Subcutaneous abdominal adipose tissue (tissue), 5 donors: ENCODE measurements around the gene ITGA2.

ENCODE experiments used
- H3K27ac ChIP-seq: one replicate; pipeline ENCODE4 v1.7.0; 2013; ENCODE audit warnings: low read depth, mild to moderate bottlenecking, inconsistent platforms, low read length, moderate library complexity
- H3K27me3 ChIP-seq, 5 donors: one replicate each; pipeline ENCODE4 v1.7.0; 2013; ENCODE audit warnings: low read length in 5 of 5, inconsistent platforms in 1 of 5; ENCODE audit not compliant: control insufficient read depth in 5 of 5, insufficient read depth in 4 of 5
- H3K36me3 ChIP-seq, 5 donors: one replicate each; pipeline ENCODE4 v1.7.0; 2013; ENCODE audit warnings: low read length in 5 of 5; ENCODE audit not compliant: control insufficient read depth in 5 of 5, insufficient read depth in 5 of 5
- H3K4me1 ChIP-seq, 5 donors: one replicate each; pipeline ENCODE4 v1.7.0; 2013; ENCODE audit warnings: low read length in 5 of 5, mild to moderate bottlenecking in 3 of 5, moderate library complexity in 1 of 5; ENCODE audit not compliant: control insufficient read depth in 5 of 5, insufficient read depth in 5 of 5
- H3K4me3 ChIP-seq, 5 donors: one replicate each; pipeline ENCODE4 v1.7.0; 2013; ENCODE audit warnings: low read length in 5 of 5, low read depth in 1 of 5
- H3K9ac ChIP-seq, 5 donors: one replicate each; pipeline ENCODE4 v1.7.0; 2013; ENCODE audit warnings: low read length in 5 of 5, mild to moderate bottlenecking in 4 of 5, moderate library complexity in 3 of 5
- H3K9me3 ChIP-seq, 5 donors: one replicate each; pipeline ENCODE4 v1.7.0; 2013; ENCODE audit warnings: low read length in 5 of 5; ENCODE audit not compliant: control insufficient read depth in 5 of 5
- donor health status: healthy.
- donor health status: healthy.
- donor health status: healthy.
- donor health status: healthy.
- donor health status: healthy.

Gene ITGA2

DNA sequence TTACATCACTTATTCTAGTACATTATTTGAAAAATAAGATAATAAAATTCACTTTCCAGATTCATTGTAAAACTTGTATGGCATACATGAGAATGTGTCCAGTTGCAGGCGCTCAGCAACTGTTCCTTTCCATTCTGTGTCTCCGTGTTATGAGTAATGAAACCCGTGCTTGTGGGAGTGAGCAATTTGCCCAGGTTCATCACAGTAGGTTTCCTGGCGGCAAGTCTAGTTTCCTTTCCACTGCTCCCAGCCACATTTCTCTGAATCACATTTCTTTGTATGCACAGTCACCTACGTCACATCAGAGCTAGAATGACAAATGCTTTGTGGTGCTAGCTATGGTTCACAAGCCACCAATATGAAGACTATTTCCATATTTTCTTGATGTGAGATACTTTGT, 80.5 kb downstream of the ITGA2 start:
- Histone ChIP-seq H3K9me3 (no peaks in the 10 kb centered on the region), H3K27ac (no peak overlapping the region), H3K9ac (no peak overlapping the region), H3K4me1 (no peaks in the 10 kb centered on the region), H3K36me3 (peaks cover 0 to 3% (median 0%) of the 10 kb centered on the region in 5 donors), H3K4me3 (no peak overlapping the region), H3K27me3 (peaks cover 0 to 5% (median 0%) of the 10 kb centered on the region in 5 donors)

- no peaks in the 10 kb centered on the region for H3K4me1 ChIP-seq
- H3K9me3 ChIP-seq: no peaks in the 10 kb centered on the region
- H3K27me3 ChIP-seq: peaks cover 0 to 5% (median 0%) of the 10 kb centered on the region in 5 donors
- H3K36me3 ChIP-seq: peaks cover 0 to 8% (median 0%) of the 10 kb centered on the region in 5 donors
- no peak overlapping the region for H3K9ac ChIP-seq
- no peak overlapping the region for H3K4me3 ChIP-seq
- no peak overlapping the region for H3K27ac ChIP-seq
Observed at GRCh38 chr5:53071298-53071697, 82.1 kb downstream of the ITGA2 start.

GRCh38 chr5:53071738-53072137, 82.6 kb downstream of the ITGA2 start:
- Histone ChIP-seq H3K4me3 (no peak overlapping the region), H3K9ac (no peak overlapping the region), H3K27me3 (peaks cover 0 to 5% (median 0%) of the 10 kb centered on the region in 5 donors), H3K4me1 (no peaks in the 10 kb centered on the region), H3K36me3 (peaks cover 0 to 8% (median 0%) of the 10 kb centered on the region in 5 donors), H3K27ac (no peak overlapping the region), H3K9me3 (no peaks in the 10 kb centered on the region)

GRCh38 chr5:53073348-53073747, 84.2 kb downstream of the ITGA2 start:
- H3K4me1 ChIP-seq: no peaks in the 10 kb centered on the region
- no peak overlapping the region for H3K27ac ChIP-seq
- peaks cover 0 to 8% (median 0%) of the 10 kb centered on the region in 5 donors for H3K36me3 ChIP-seq
- peaks cover 0 to 5% (median 0%) of the 10 kb centered on the region in 5 donors for H3K27me3 ChIP-seq
- no peak overlapping the region for H3K9ac ChIP-seq
- no peak overlapping the region for H3K4me3 ChIP-seq
- H3K9me3 ChIP-seq: no peaks in the 10 kb centered on the region

- Histone ChIP-seq H3K27me3 (peaks cover 0 to 5% (median 0%) of the 10 kb centered on the region in 5 donors), H3K9ac (no peak overlapping the region), H3K27ac (no peak overlapping the region), H3K4me1 (no peaks in the 10 kb centered on the region), H3K9me3 (no peaks in the 10 kb centered on the region), H3K4me3 (no peak overlapping the region), H3K36me3 (peaks cover 0 to 8% (median 0%) of the 10 kb centered on the region in 5 donors)
Observed at GRCh38 chr5:53076014-53076583, 86.9 kb downstream of the ITGA2 start.

DNA sequence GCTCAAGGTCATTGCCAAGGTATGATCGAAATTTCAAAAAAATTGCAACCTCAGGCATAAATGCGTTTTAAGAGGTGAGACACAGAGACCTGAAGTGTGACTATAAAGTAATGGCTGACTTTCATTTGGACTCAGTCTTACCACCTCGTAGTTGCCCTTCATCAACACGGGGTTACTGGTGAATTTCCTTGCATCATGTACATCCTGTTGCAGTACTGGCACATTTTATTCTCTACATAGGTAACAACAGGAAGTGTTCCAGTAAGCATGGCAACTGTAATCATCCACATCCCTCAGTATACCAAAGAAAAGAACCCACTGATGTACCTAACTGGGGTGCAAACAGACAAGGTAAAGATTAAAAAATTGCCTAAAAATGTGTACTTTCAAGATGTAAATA, 91.1 kb downstream of the ITGA2 start:
- Histone ChIP-seq H3K4me1 (no peaks in the 10 kb centered on the region), H3K27me3 (no peaks in the 10 kb centered on the region), H3K36me3 (peaks cover 0 to 5% (median 0%) of the 10 kb centered on the region in 5 donors)

GRCh38 chr5:53083927-53084326, 94.8 kb downstream of the ITGA2 start:
- H3K36me3 ChIP-seq: no peaks in the 10 kb centered on the region
- H3K9me3 ChIP-seq: no peaks in the 10 kb centered on the region
- no peak overlapping the region for H3K9ac ChIP-seq
- H3K27me3 ChIP-seq: no peaks in the 10 kb centered on the region
- H3K27ac ChIP-seq: no peak overlapping the region
- H3K4me3 ChIP-seq: no peak overlapping the region
- H3K4me1 ChIP-seq: no peaks in the 10 kb centered on the region

More for the DNA sequence above, 91.1 kb downstream of the ITGA2 start:
- Histone ChIP-seq H3K27ac (no peak overlapping the region), H3K9me3 (no peaks in the 10 kb centered on the region), H3K9ac (no peak overlapping the region), H3K4me3 (no peak overlapping the region)

DNA sequence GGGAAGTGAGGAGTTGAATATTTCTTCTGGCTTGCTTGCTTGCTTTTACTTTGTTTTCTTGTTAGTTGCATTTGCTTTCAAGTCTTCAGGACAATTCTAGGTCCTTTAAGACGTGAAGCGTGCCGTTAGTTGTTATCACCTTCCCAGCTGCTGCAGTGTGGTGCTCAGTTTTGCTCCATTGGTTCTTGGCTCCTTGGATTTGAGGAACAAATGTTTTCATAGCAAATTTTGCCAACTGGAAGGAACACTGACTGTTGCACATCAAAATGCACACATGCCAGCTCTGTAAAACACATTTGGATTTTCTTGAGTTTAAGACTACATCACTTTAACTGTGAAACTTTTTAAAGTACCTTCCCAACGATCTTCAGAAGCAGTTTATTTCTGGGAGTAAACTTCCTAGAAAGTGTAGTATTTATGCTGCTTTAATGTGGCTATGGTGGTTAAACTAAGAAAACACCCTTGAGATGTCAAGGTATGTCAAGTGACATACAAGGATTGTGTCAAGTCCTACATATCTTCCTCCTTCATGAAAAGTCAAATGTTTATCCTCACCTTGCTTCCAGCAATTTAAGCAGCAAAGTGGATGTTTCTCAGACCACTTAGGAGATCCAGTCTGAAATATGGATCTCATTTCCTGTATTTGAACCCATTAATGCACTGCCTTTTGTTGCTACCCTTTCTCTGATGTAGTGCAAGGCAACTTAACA, 95.5 kb downstream of the ITGA2 start:
- Histone ChIP-seq H3K4me1 (no peaks in the 10 kb centered on the region), H3K27ac (no peak overlapping the region), H3K9me3 (no peaks in the 10 kb centered on the region), H3K4me3 (no peak overlapping the region), H3K27me3 (no peaks in the 10 kb centered on the region), H3K9ac (no peak overlapping the region), H3K36me3 (no peaks in the 10 kb centered on the region)

DNA sequence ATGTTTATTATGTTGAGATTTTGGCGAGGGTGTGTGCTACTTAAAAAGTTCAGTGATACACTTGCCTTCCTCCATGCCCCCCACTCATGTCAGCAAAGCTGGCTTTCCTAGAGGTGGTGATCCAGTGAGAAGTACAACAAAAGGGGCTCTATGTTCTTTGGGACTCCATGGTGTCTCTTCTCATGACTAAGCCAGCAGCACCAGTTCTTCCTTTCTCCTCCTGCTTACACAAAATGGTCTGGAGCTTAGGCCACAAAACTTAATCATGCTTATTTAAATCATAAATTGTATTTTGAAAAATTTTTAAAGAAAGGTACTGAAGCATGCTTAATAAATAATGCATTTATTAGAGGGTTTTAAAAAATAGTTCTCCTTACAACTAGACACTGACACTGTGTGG, 98.0 kb downstream of the ITGA2 start:
- no peak overlapping the region for H3K9ac ChIP-seq
- no peaks in the 10 kb centered on the region for H3K27me3 ChIP-seq
- H3K4me3 ChIP-seq: no peak overlapping the region
- H3K9me3 ChIP-seq: no peaks in the 10 kb centered on the region
- no peak overlapping the region for H3K27ac ChIP-seq
- H3K4me1 ChIP-seq: no peaks in the 10 kb centered on the region
- H3K36me3 ChIP-seq: no peaks in the 10 kb centered on the region

DNA sequence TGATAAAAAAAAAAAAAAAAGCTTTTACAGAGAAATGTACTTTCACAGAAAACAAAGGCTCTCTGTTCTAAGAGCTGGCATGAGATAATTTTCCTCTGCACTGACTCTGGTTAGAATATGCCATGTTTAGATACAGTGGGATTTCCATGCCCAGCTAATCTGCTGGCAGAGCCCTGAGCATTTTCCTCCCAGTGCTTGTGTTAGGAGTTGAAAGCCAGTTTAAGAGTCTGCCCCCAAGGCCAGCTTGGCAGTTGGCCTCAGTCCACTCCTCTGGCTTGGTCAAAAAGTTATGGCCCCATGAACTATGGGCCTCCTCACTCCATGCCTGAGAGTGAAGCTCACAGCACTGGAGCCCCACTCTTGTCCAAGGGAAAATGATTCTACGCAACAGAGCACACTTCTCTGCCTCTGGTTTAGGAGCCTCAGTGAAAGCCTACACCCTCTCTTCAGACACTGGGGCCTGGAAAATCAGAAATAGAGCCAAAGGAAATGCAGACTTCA, 98.5 kb downstream of the ITGA2 start:
- no peak overlapping the region for H3K4me3 ChIP-seq
- no peak overlapping the region for H3K27ac ChIP-seq
- H3K36me3 ChIP-seq: no peaks in the 10 kb centered on the region
- H3K4me1 ChIP-seq: no peaks in the 10 kb centered on the region
- no peaks in the 10 kb centered on the region for H3K27me3 ChIP-seq
- no peaks in the 10 kb centered on the region for H3K9me3 ChIP-seq
- no peak overlapping the region for H3K9ac ChIP-seq
